ENCODE data around the gene FCRLB. TPM values are rescaled to one million over a fixed set of nuclear protein-coding genes. Genes with fewer than 3 reads are reported as not detected.
"Not testable (repeated sequence)": the region's sequence is repeated elsewhere in the genome, so short reads cannot be mapped to it uniquely, and the experiment has no call there.

The FCRLB gene, protein sequence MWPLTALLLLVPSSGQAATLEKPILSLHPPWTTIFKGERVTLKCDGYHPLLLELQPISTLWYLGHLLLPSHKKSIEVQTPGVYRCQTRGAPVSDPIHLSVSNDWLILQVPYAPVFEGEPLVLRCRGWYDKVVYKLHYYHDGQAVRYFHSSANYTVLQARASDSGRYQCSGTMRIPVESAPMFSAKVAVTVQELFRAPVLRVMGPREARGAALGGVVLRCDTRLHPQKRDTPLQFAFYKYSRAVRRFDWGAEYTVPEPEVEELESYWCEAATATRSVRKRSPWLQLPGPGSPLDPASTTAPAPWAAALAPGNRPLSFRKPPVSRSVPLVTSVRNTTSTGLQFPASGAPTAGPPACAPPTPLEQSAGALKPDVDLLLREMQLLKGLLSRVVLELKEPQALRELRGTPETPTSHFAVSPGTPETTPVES
- total RNA-seq = not detected in 2 replicates

DNA sequence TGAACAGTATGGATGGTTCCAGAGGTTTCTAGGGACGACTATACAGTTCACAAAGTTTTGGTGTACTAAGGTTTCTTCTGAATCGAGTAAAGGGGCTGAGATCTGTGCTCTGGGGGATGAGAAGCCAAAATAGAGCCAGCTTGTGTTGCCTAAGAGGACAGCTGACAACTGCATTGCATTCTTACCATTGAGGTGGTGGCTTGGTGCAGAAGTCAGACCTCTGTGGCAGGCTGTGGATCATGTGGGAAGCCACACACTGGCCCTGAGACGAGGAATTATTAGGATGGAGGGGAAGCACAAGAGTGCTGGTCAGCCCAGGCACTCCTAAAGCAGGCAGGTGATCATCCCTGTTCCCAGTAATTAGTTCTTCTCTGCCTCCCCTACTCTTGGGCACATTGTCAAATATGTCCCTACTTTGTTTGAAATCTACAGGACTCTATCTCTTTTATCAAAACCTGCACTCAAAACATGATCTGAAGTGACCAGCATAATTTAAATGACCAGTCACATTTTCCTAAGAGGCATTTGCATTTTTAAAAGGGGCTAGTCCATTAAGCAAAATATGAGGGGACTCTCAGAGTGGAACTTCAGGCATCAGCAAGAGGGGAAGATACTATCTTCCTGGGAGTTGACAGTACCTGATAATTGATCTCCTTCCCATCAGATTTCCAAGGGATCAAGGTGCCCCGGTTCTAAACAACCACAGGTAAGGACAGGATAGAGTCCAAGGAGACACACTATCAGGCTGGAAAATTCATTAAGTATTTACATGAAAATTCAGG, at the start of gene FCRLB:
FCRLB (plus strand) TSS at position 589 of the 782 bp plus-strand sequence. CDS start 1,129 bp downstream, outside the sequence.
- intact Hi-C loops (cut with micrococcal nuclease) = no loop called here
- H3K4me3 Mint-ChIP-seq = no peak within 1 kb of the TSS
- H3K27me3 Mint-ChIP-seq (ENCODE audit: insufficient read depth) = peaks cover 75% of the 10 kb centered on the region
- H3K36me3 Mint-ChIP-seq (ENCODE audit: low read depth) = peaks cover 3% of the 10 kb centered on the region
- H3K27ac Mint-ChIP-seq = no peak within 1 kb of the TSS
- peaks cover 23% of the 10 kb centered on the region for H3K4me1 Mint-ChIP-seq (ENCODE audit: low read depth)
- H3K9me3 Mint-ChIP-seq = no peaks in the 10 kb centered on the region
- no peak for DNase-seq (ENCODE audit: low spot score)

DNA sequence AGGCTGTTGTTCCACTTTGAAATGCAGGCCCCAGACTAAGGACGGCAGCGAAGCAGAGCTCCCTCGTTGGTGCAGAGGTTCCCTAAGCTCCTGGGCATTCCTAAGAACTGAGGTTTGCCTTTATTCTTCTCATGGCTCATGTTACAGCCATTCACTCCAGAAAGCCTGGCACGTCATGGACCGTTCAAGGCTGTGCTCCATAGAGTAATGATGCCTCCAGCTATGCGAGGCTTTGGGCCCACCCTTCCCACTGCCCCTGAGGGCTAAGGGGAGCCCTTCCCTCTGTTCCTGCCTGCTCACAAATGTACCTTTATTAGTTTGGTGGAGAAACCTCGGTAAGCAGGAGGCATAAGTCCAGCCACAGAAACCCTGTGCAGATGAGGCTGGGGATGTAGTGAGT, 47.9 kb upstream of the FCRLB start:
- H3K27me3 Mint-ChIP-seq (ENCODE audit: insufficient read depth); intact Hi-C loops (cut with micrococcal nuclease); DNase-seq (ENCODE audit: low spot score); H3K36me3 Mint-ChIP-seq (ENCODE audit: low read depth); H3K4me3 Mint-ChIP-seq; H3K9me3 Mint-ChIP-seq; H3K4me1 Mint-ChIP-seq (ENCODE audit: low read depth); H3K27ac Mint-ChIP-seq: not testable (repeated sequence)

DNA sequence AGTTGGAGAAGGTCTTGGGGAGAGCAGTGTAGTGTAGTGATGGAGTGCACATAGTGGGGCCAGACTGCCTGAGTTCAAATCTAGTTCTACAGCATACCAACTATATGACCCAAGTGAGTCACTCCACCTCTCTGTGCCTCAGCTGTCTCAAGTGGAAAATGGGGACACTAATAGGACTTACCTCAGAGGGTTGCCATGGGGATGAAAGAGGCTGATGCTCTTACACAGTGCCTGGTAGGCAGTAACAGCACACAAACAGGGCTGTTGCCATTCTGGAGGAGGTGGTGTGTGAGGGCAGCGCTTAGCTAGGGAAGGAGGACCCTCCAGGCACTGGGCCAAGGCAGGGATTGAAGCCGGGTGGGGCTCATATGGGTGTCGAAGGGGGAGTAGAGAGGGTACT, 46.9 kb upstream of the FCRLB start:
- DNase-seq (ENCODE audit: low spot score); H3K27ac Mint-ChIP-seq; H3K9me3 Mint-ChIP-seq; intact Hi-C loops (cut with micrococcal nuclease); H3K4me3 Mint-ChIP-seq; H3K27me3 Mint-ChIP-seq (ENCODE audit: insufficient read depth); H3K4me1 Mint-ChIP-seq (ENCODE audit: low read depth); H3K36me3 Mint-ChIP-seq (ENCODE audit: low read depth): not testable (repeated sequence)

DNA sequence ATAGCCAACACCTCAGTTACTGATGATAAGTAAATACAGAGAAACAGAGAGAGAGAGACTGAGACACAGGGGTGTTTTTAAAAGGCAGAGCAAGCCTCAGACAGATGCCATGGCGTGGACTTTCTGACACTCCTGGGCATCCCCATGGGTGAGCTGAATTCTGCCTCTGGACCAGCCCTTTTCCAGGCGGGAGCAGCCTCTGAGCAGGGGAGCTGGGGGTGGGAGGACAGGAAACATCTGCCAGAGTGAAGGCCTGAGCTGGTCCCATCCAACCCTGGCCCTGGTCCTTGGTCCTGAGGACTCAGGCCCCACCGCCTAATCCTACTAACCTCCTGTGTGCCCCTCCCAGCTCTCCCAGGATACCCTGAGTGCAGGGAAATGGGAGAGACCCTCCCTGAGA, 46.4 kb upstream of the FCRLB start:
- H3K27ac Mint-ChIP-seq; H3K9me3 Mint-ChIP-seq; H3K27me3 Mint-ChIP-seq (ENCODE audit: insufficient read depth); intact Hi-C loops (cut with micrococcal nuclease); DNase-seq (ENCODE audit: low spot score); H3K36me3 Mint-ChIP-seq (ENCODE audit: low read depth); H3K4me1 Mint-ChIP-seq (ENCODE audit: low read depth); H3K4me3 Mint-ChIP-seq: not testable (repeated sequence)

DNA sequence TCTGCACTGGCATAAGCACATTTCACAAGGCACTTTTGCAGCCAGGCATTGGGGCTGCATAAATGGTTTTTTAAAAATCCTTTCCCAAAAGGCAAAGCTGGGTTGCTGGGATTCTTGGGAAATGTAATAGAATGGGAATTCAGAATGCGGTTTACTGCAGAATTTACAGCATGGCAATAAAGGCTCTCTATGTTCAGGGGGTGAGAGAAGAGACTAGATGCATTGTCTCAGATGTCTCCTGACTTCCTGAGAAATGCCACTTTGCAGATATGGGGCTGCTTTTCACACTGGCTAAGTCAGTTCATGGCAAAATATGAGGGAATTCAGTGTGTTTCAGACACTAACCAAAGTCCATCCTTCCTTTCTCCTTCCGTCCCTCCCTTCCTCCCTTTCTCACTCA, 44.9 kb upstream of the FCRLB start:
- H3K27ac Mint-ChIP-seq = no peak overlapping the region
- H3K27me3 Mint-ChIP-seq (ENCODE audit: insufficient read depth) = peaks cover 5% of the 10 kb centered on the region
- H3K4me1 Mint-ChIP-seq (ENCODE audit: low read depth) = no peaks in the 10 kb centered on the region
- no peaks in the 10 kb centered on the region for H3K9me3 Mint-ChIP-seq
- no peak for DNase-seq (ENCODE audit: low spot score)
- no peak overlapping the region for H3K4me3 Mint-ChIP-seq
- intact Hi-C loops (cut with micrococcal nuclease) = no loop called here
- H3K36me3 Mint-ChIP-seq (ENCODE audit: low read depth) = no peaks in the 10 kb centered on the region

DNA sequence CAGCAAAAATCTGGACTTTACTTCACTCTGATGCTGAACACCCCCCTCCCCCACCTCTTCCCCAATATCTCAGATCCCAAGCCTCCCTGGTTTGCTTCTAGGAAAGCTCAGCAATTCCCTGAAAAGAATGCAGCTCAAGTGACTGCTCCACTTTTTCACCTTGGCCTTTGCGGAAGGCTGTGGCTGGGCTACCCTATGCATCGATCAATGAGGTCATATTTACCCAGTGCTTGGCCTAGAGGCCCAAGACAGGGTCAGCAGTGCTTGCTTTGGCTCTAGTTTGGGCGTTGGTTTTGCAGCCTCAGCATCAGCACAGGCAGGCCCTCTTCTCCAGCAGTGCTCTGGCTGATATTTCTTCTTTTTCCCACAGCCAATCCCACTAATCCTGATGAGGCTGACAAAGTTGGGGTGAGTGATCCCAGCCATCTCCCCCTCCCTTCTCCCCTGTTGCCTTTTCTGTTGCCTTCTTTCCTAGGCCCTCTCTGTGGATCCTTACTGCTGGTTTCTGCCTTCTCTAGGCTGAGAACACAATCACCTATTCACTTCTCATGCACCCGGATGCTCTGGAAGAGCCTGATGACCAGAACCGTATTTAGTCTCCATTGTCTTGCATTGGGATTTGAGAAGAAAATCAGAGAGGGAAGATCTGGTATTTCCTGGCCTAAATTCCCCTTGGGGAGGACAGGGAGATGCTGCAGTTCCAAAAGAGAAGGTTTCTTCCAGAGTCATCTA, 44.2 kb upstream of the FCRLB start:
- Mint-ChIP-seq H3K9me3 (no peaks in the 10 kb centered on the region), H3K27ac (no peak overlapping the region), H3K36me3 (ENCODE audit: low read depth) (no peaks in the 10 kb centered on the region), H3K4me3 (no peak overlapping the region), H3K4me1 (ENCODE audit: low read depth) (no peaks in the 10 kb centered on the region), H3K27me3 (ENCODE audit: insufficient read depth) (peaks cover 10% of the 10 kb centered on the region)
- intact Hi-C loops (cut with micrococcal nuclease) = no loop called here
- DNase-seq (ENCODE audit: low spot score) = no peak

DNA sequence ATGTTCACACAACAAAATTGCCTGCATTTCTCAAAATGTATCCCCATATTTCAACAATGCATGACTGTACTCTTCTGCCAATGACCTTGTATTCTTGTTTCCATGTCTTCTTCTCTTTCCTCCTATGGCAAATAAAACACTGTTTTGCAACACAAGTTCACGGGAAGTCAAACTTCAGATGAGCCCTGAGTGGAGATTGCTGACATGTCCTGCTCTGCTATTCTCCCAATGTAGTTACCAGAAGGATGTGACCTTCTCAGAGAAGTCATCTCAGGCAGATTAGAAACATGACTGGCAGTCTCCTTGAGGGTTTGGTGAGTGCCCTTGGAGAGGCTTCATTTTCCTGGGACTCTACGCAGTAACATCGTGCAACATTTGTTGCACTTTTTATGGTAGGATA, 42.8 kb upstream of the FCRLB start:
- no peaks in the 10 kb centered on the region for H3K36me3 Mint-ChIP-seq (ENCODE audit: low read depth)
- peaks cover 16% of the 10 kb centered on the region for H3K27me3 Mint-ChIP-seq (ENCODE audit: insufficient read depth)
- no peaks in the 10 kb centered on the region for H3K9me3 Mint-ChIP-seq

DNA sequence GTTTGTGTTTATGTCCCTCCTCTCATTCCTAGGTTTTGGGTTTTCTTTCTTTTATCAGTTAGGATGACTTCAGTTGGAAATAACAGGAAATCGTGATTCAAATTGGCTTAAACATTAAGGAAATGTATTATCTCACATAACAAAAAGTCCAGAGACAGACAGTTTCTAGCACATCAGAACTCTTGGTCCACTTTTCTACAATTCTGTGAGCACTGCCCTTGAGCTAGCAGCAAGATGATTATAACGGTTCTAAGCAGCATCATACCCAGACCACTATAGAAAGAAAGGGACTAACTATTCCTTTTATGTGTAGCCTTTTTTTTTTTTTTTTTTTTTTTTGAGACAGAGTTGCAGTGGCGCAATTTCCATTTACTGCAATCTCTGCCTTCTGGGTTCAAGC, 39.5 kb upstream of the FCRLB start:
- no peaks in the 10 kb centered on the region for H3K36me3 Mint-ChIP-seq (ENCODE audit: low read depth)
- H3K27me3 Mint-ChIP-seq (ENCODE audit: insufficient read depth) = peaks cover 32% of the 10 kb centered on the region
- DNase-seq (ENCODE audit: low spot score) = no peak
- no peaks in the 10 kb centered on the region for H3K4me1 Mint-ChIP-seq (ENCODE audit: low read depth)
- no peak overlapping the region for H3K27ac Mint-ChIP-seq
- intact Hi-C loops (cut with micrococcal nuclease) = no loop called here
- H3K4me3 Mint-ChIP-seq = no peak overlapping the region
- no peaks in the 10 kb centered on the region for H3K9me3 Mint-ChIP-seq

More for the DNA sequence above, 42.8 kb upstream of the FCRLB start:
- H3K4me1 Mint-ChIP-seq (ENCODE audit: low read depth) = no peaks in the 10 kb centered on the region
- no peak overlapping the region for H3K4me3 Mint-ChIP-seq
- DNase-seq (ENCODE audit: low spot score) = no peak
- H3K27ac Mint-ChIP-seq = no peak overlapping the region
- intact Hi-C loops (cut with micrococcal nuclease) = no loop called here

DNA sequence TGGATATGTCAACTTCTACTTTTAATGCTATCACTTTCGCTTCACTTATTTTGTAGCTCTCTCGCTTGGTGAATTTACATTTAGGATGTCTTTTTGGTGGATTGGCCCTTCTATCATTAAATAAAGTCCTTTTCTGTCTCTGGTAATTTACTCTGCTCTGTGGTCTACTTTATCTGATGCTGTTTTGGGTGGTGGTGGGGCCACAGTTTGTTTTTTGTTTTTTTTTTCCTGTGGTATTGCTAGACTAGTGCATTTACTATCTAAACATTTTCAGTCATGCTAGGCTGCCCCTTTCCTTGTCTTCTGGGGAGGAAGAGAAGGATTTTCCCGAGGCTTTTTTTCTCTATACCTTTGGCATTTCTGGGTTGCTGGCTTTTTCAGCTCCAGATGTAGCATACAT, 32.4 kb upstream of the FCRLB start:
- no peaks in the 10 kb centered on the region for H3K4me1 Mint-ChIP-seq (ENCODE audit: low read depth)
- intact Hi-C loops (cut with micrococcal nuclease) = no loop called here
- H3K36me3 Mint-ChIP-seq (ENCODE audit: low read depth) = no peaks in the 10 kb centered on the region
- H3K9me3 Mint-ChIP-seq = no peaks in the 10 kb centered on the region
- DNase-seq (ENCODE audit: low spot score) = no peak
- no peak overlapping the region for H3K27ac Mint-ChIP-seq
- peaks cover 22% of the 10 kb centered on the region for H3K27me3 Mint-ChIP-seq (ENCODE audit: insufficient read depth)
- no peak overlapping the region for H3K4me3 Mint-ChIP-seq

DNA sequence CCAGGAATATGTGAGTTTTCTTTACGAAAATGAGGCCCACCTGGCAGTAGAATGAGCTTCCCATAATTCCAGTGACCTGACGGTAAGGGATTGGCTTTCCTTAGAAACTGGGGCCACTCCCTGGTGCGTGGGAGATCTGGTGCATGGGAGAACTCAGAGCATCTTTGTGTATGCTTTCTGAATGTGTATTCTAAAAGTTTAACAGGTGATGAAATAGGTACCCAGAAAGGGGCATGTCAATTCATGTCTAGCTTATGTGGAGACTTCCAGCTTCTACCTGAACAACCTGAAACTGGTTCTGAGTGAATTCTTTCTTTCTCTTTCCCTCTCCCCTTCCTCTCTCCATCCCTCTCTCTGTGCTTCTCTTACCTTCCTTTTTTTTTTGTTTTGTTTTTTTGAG, 29.5 kb upstream of the FCRLB start:
- no peak overlapping the region for H3K27ac Mint-ChIP-seq
- no peak overlapping the region for H3K4me3 Mint-ChIP-seq
- no peak for DNase-seq (ENCODE audit: low spot score)
- H3K4me1 Mint-ChIP-seq (ENCODE audit: low read depth) = no peaks in the 10 kb centered on the region
- intact Hi-C loops (cut with micrococcal nuclease) = no loop called here
- peaks cover 10% of the 10 kb centered on the region for H3K9me3 Mint-ChIP-seq
- no peaks in the 10 kb centered on the region for H3K36me3 Mint-ChIP-seq (ENCODE audit: low read depth)
- H3K27me3 Mint-ChIP-seq (ENCODE audit: insufficient read depth) = peaks cover 28% of the 10 kb centered on the region

DNA sequence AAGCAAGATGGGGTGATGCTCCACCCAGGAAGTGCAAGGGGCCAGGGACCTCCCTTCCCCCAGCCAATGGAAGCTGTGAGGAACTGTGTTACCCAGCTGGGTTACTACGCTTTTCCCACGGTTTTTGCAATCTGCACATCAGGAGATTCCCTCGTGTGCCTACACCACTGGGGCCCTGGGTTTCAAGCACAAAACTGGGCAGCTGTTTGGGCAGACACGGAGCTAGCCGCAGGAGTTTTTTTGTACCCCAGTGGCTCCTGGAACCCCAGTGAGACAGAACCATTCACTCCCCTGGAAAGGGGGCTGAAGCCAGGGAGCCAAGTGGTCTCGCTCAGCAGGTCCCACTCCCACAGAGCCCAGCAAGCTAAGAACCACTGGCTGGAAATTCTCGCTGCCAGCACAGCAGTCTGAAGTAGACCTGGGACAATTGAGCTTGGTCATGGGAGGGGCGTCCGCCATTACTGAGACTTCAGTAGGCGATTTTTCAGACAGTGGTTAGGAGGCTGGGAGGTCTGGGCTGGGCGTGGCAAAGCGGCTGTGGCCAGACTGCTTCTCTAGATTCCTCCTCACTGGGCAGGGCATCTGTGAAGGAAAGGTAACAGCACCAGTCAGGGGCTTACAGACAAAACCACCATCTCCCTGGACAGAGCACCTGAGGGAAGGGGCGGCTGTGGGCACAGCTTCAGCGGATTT, 28.2 kb upstream of the FCRLB start:
- H3K36me3 Mint-ChIP-seq (ENCODE audit: low read depth); DNase-seq (ENCODE audit: low spot score); H3K4me1 Mint-ChIP-seq (ENCODE audit: low read depth); H3K27ac Mint-ChIP-seq; H3K4me3 Mint-ChIP-seq; intact Hi-C loops (cut with micrococcal nuclease): not testable (repeated sequence)
- peaks cover 38% of the 10 kb centered on the region for H3K27me3 Mint-ChIP-seq (ENCODE audit: insufficient read depth)
- peaks cover 10% of the 10 kb centered on the region for H3K9me3 Mint-ChIP-seq

DNA sequence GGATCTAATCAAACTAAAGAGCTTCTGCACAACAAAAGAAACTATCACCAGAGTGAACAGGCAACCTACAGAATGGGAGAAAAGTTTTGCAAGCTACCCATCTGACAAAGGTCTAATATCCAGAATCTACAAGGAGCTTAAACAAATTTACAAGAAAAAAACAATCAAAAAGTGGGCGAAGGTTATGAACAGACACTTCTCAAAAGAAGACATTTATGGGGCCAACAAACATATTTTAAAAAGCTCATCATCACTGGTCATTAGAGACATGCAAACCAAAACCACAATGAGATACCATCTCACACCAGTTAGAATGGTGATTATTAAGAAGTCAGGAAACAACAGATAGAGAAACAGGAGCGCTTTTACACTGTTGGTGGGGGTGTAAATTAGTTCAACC, 23.0 kb upstream of the FCRLB start:
- H3K9me3 Mint-ChIP-seq = peaks cover 10% of the 10 kb centered on the region
- intact Hi-C loops (cut with micrococcal nuclease) = not testable (repeated sequence)

More for the DNA sequence above, 23.0 kb upstream of the FCRLB start:
- peaks cover 42% of the 10 kb centered on the region for H3K27me3 Mint-ChIP-seq (ENCODE audit: insufficient read depth)
- not testable (repeated sequence) for DNase-seq (ENCODE audit: low spot score); H3K4me1 Mint-ChIP-seq (ENCODE audit: low read depth); H3K4me3 Mint-ChIP-seq; H3K27ac Mint-ChIP-seq; H3K36me3 Mint-ChIP-seq (ENCODE audit: low read depth)
